Endothelial cell of umbilical vein (primary cell): ENCODE data around the gene TMEM74B. TPM values are rescaled to one million over a fixed set of nuclear protein-coding genes. Genes with fewer than 3 reads are reported as not detected.

Experiments used
- BruUV-seq: library from RNA; stranded (reverse); fragments of 400-500 nt; replicated peaks from 2 replicates; lab custom pipeline; 2021; lab: Mats Ljungman, UMichigan
- CTCF ChIA-PET: fragments of 300-600, 350-600 bp; sonication (Branson Sonifier 250); formaldehyde crosslinking; loops from one replicate; lab custom pipeline; 2021; ENCODE audit warnings: antibody characterized with exemption, inconsistent platforms; lab: Charles Lee
- POLR2A ChIA-PET: fragments of 300-600, 350-600 bp; sonication (Branson Sonifier 250); formaldehyde crosslinking; loops from one replicate; lab custom pipeline; 2021; ENCODE audit warnings: antibody characterized with exemption, inconsistent platforms; lab: Charles Lee
- DNase-seq: peaks from one replicate; pipeline ENCODE4 v3.0.0-alpha.2; 2011; ENCODE audit warnings: low read depth, low spot score
- FAIRE-seq: peaks from 2 replicates; lab custom pipeline; 2011; peaks lifted over from hg19 to GRCh38; lab: Jason Lieb, UNC
- H2AFZ ChIP-seq: 2 replicates; pipeline ENCODE4 v1.6.0; 2012; ENCODE audit warnings: low read depth, low read length, control low read depth, inconsistent platforms
- H3K27ac ChIP-seq: 2 replicates; pipeline ENCODE4 v1.5.1; 2011; ENCODE audit warnings: low read depth, mild to moderate bottlenecking, control low read depth, low read length, moderate library complexity; ENCODE audit not compliant: insufficient read depth
- H3K27me3 ChIP-seq, 2 experiments: 2 replicates each; pipeline versions ENCODE4 v1.6.0 to v1.6.1; 2011; ENCODE audit warnings: low read length in 2 of 2, mixed read lengths in 1 of 2; ENCODE audit not compliant: control insufficient read depth in 2 of 2, insufficient read depth in 2 of 2
- H3K36me3 ChIP-seq, 2 experiments: 2 replicates in 1 of 2; 3 replicates in 1 of 2; pipeline ENCODE4 v1.5.1; 2011; ENCODE audit warnings: low read length in 2 of 2, mild to moderate bottlenecking in 1 of 2, moderate library complexity in 1 of 2; ENCODE audit not compliant: control insufficient read depth in 2 of 2, insufficient read depth in 2 of 2; ENCODE audit errors: extremely low read depth in 1 of 2
- H3K4me1 ChIP-seq: 3 replicates; pipeline ENCODE4 v1.5.1; 2011; ENCODE audit warnings: mild to moderate bottlenecking, low read length; ENCODE audit not compliant: control insufficient read depth, insufficient read depth; ENCODE audit errors: extremely low read depth
- H3K4me2 ChIP-seq: 2 replicates; pipeline ENCODE4 v1.6.1; 2011; ENCODE audit warnings: low read length, control low read depth, mixed read lengths; ENCODE audit not compliant: insufficient read depth
- H3K4me3 ChIP-seq, 3 experiments: fragments of 200-600 bp in 1 of 3; sonication (generic), shearing (Covaris generic) in 1 of 3; replicated peaks in 1 of 3; 2 replicates each; pipeline ENCODE4 v1.5.1; 2011 to 2016; ENCODE audit warnings: control low read depth in 3 of 3, low read length in 3 of 3, mild to moderate bottlenecking in 2 of 3, inconsistent platforms in 1 of 3, low read depth in 1 of 3, moderate library complexity in 1 of 3; ENCODE audit not compliant: insufficient read depth in 1 of 3
- H3K79me2 ChIP-seq: 2 replicates; pipeline ENCODE4 v1.6.0; 2012; ENCODE audit warnings: low read length, inconsistent platforms; ENCODE audit not compliant: control insufficient read depth, insufficient read depth
- H3K9ac ChIP-seq: replicated peaks from 2 replicates; pipeline ENCODE3; 2011; ENCODE audit warnings: low read length, control low read depth; ENCODE audit not compliant: insufficient read depth; ENCODE audit errors: extremely low read depth
- H3K9me1 ChIP-seq: replicated peaks from 3 replicates; pipeline ENCODE4 v1.6.0; 2011; ENCODE audit warnings: mild to moderate bottlenecking, low read length; ENCODE audit not compliant: control insufficient read depth, insufficient read depth; ENCODE audit errors: extremely low read depth
- H3K9me3 ChIP-seq: replicated peaks from 2 replicates; pipeline ENCODE4 v1.5.1; 2012; ENCODE audit warnings: low read length, inconsistent platforms; ENCODE audit not compliant: control insufficient read depth, insufficient read depth
- H4K20me1 ChIP-seq: replicated peaks from 2 replicates; pipeline ENCODE3; 2011; ENCODE audit warnings: mild to moderate bottlenecking, low read length; ENCODE audit not compliant: control insufficient read depth, insufficient read depth; ENCODE audit errors: extremely low read depth
- CTCF ChIP-seq, 2 donors: IDR thresholded peaks; 1 replicate in 1 of 2; 2 replicates in 1 of 2; pipeline ENCODE4 v1.5.1; 2011; ENCODE audit warnings: low read length in 2 of 2, mild to moderate bottlenecking in 2 of 2, moderate library complexity in 2 of 2, control low read depth in 1 of 2, inconsistent platforms in 1 of 2, low read depth in 1 of 2; ENCODE audit not compliant: insufficient read depth in 1 of 2; ENCODE audit errors: extremely low read depth in 1 of 2
- EZH2 ChIP-seq: IDR thresholded peaks from 2 replicates; pipeline ENCODE4 v1.6.1; 2012; ENCODE audit warnings: borderline replicate concordance, low read depth, mild to moderate bottlenecking, moderate library complexity, low read length, inconsistent platforms; ENCODE audit not compliant: severe bottlenecking
- FOS ChIP-seq: IDR thresholded peaks from 2 replicates; pipeline ENCODE4 v1.6.1; 2011; ENCODE audit warnings: mild to moderate bottlenecking, low read length, moderate library complexity, borderline replicate concordance; ENCODE audit not compliant: insufficient read depth
- GATA2 ChIP-seq: IDR thresholded peaks from 2 replicates; pipeline ENCODE4 v1.7.0; 2011; ENCODE audit warnings: low read depth, mild to moderate bottlenecking, moderate library complexity, mixed read lengths, low read length; ENCODE audit not compliant: insufficient read length, insufficient read depth
- JUN ChIP-seq: IDR thresholded peaks from 2 replicates; pipeline ENCODE4 v1.6.1; 2011; ENCODE audit warnings: borderline replicate concordance, low read depth; ENCODE audit not compliant: insufficient read length, insufficient read depth
- MAX ChIP-seq: IDR thresholded peaks from 2 replicates; pipeline ENCODE4 v1.6.1; 2011; ENCODE audit not compliant: insufficient read depth, insufficient read length
- MYC ChIP-seq: IDR thresholded peaks from one replicate; pipeline ENCODE4 v1.6.1; 2011; ENCODE audit warnings: mild to moderate bottlenecking, low read depth, low read length
- POLR2AphosphoS5 ChIP-seq: IDR thresholded peaks from 2 replicates; pipeline ENCODE4 v1.6.1; 2012; ENCODE audit warnings: low read depth, mild to moderate bottlenecking, control low read depth, low read length, moderate library complexity; ENCODE audit not compliant: insufficient read depth
- dilution Hi-C: fragments of 300-500 bp; cut with MboI; formaldehyde crosslinking; loops from one replicate; pipeline ENCODE4 v1.15.0; 2019; ENCODE audit warnings: low sequenced_read_pairs; ENCODE audit not compliant: extremely low pct_ligation_motif_present
- intact Hi-C: fragments of 100-400 bp; cut with micrococcal nuclease; formaldehyde crosslinking; loops from one replicate; pipeline ENCODE4 v1.10.0; 2022
- polyA plus RNA-seq, 4 experiments: library from polyadenylated mRNA; depleted of rRNA in 3 of 4; stranded (reverse) in 3 of 4; unstranded in 1 of 4; fragments of >200 nt; gene quantifications; 2 replicates each; pipeline versions ENCODE4 v1.2.1 to v1.2.3, GENCODE V29; 2011 to 2012; ENCODE audit warnings: missing spikeins in 1 of 4
- total RNA-seq: library from RNA; stranded (reverse); gene quantifications from 2 replicates; pipeline ENCODE4 v1.2.3, GENCODE V29; 2021

The TMEM74B gene
- total and polyA plus RNA-seq, 2 donors (not counting 3 experiments of a cell fraction or from before 2014, with no cell fraction given), result 0.26 to 1.1 TPM

GRCh38 chr20:1229541-1229940 lies 44.8 kb upstream of the TMEM74B start:
- Histone ChIP-seq H3K36me3 (no peaks in the 10 kb centered on the region), H3K4me2 (no peak overlapping the region), H3K4me3 (no peak overlapping the region), H3K9ac (no peak overlapping the region), H3K9me1 (no peaks in the 10 kb centered on the region), H3K27ac (no peak overlapping the region), H2AFZ (no peak overlapping the region), H3K79me2 (no peaks in the 10 kb centered on the region), H3K4me1 (peaks cover 6% of the 10 kb centered on the region), H3K27me3 (peaks cover 0 to 25% of the 10 kb centered on the region in 2 experiments), H4K20me1 (no peaks in the 10 kb centered on the region), H3K9me3 (no peaks in the 10 kb centered on the region)
- FAIRE-seq, result no peak
- ChIA-PET CTCF (interaction anchor here (1.3 kb wide), 1 partner anchor 10 kb away, joined by 3 read pairs; no protein-coding TSS in a partner anchor), POLR2A (no interaction called here)
- no peak for DNase-seq
- intact Hi-C loops (loop anchor here (5.0 kb wide), 5 partner anchors 38 to 163 kb away; partner anchors contain the start of genes FKBP1A, PSMF1 and SNPH), dilution Hi-C loops (no loop called here)
- BruUV-seq, result no TSS peak
- TF ChIP-seq JUN, result no peak
- no peak for TF ChIP-seq EZH2
- no peak for TF ChIP-seq GATA2
- no peak for TF ChIP-seq FOS
- no peak for TF ChIP-seq MYC
- TF ChIP-seq MAX, result no peak
- TF ChIP-seq CTCF (IDR thresholded peaks at IDR 0.05; ENCODE audit: extremely low read depth in 1 of 2, insufficient read depth in 1 of 2, low read depth in 1 of 2, low read length in 2 of 2), result no peak
- no peak for TF ChIP-seq POLR2AphosphoS5
